Fibroblast of the aortic adventitia (primary cell): ENCODE data around the gene BBS7. TPM values are rescaled to one million over a fixed set of nuclear protein-coding genes. Genes with fewer than 3 reads are reported as not detected.

Experiments used
- DNase-seq: peaks from one replicate; pipeline ENCODE4 v3.0.0-alpha.2; 2010; ENCODE audit warnings: low read depth
- H3K4me3 ChIP-seq: 2 replicates; pipeline ENCODE4 v1.5.1; 2011; ENCODE audit warnings: low read depth, mild to moderate bottlenecking, control low read depth, low read length, moderate library complexity
- CTCF ChIP-seq: IDR thresholded peaks from 2 replicates; pipeline ENCODE4 v1.5.1; 2011; ENCODE audit warnings: mild to moderate bottlenecking, low read length, control low read depth, inconsistent platforms; ENCODE audit not compliant: insufficient read depth
- total RNA-seq: library from RNA; depleted of rRNA; stranded (reverse); fragments of >200 nt; gene quantifications from 2 replicates; pipeline ENCODE4 v1.2.3, GENCODE V29; 2012; ENCODE audit warnings: low replicate concordance

BBS7 gene
- total RNA-seq, 1 donor: 24.3 TPM

- no peak for TF ChIP-seq CTCF
- no peak for DNase-seq
- H3K4me3 ChIP-seq: no peak overlapping the region
These were observed 79.3 kb downstream of the BBS7 start for GRCh38 chr4:121790976-121791375.

DNA sequence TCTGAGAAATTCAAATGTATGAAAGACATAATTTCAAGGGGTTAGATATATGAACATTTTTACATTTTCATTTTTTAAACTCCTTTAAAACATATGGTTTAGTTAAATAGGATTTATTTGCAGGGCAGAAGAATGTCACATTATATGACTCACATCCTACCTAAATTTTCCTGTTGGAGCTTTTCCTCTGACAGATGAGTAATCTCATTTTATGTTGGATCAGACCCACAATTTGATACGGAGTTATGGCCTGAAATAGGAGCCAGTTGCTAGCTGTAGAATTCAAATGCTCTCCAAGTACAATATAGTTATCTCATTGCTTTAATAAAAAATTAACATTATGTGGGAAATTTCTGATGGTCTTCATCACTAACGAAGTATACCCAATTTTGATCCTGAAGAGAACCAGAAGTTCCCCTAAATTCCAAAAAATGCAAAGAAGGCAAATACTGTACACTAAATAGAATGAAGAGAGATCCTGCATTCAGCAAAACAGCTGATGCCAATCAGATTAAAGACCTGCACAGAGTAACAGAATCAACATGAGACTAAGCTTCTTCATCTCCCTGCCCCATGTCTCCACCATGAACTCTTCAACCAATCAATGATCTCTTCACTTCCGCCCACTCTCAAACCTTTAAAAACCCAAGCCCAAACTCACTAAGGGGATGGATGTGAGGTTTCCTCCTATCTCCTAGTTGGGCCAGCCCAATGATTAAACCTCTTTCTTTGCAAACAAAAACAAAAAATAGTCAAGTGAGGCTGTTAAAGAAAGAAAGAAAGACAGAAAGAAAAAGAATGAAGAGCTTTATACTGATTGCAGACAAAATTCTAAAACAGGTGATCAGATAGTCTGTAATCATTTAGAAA is 80.1 kb downstream of the BBS7 start:
- no peak for TF ChIP-seq CTCF

GRCh38 chr4:121789455-121789854 is 80.8 kb downstream of the BBS7 start:
- no peak overlapping the region for H3K4me3 ChIP-seq
- TF ChIP-seq CTCF: no peak
- DNase-seq: peak; percentile 30

More for the DNA sequence above, 80.1 kb downstream of the BBS7 start:
- H3K4me3 ChIP-seq: no peak overlapping the region
- peak; percentile 89 for DNase-seq

DNA sequence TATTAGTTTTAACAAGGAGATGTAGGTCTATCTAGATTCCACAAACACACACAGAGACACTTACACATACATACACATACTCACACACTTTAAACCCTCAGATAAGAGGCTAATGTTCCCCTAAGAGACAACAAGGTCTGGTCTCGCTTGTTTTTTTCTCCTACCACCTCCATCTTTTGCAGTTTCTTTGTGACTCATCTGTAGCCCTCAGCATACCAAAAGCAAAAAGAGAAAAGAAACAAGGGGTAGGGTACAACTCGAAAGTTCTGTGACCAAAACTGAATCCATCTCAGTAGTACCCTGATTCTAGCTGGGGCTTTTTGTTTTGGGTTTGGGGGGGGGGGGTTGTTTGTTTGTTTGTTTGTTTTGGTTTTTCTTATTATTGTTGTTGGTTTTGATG is 81.4 kb downstream of the BBS7 start:
- no peak overlapping the region for H3K4me3 ChIP-seq
- TF ChIP-seq CTCF: no peak
- no peak for DNase-seq

DNA sequence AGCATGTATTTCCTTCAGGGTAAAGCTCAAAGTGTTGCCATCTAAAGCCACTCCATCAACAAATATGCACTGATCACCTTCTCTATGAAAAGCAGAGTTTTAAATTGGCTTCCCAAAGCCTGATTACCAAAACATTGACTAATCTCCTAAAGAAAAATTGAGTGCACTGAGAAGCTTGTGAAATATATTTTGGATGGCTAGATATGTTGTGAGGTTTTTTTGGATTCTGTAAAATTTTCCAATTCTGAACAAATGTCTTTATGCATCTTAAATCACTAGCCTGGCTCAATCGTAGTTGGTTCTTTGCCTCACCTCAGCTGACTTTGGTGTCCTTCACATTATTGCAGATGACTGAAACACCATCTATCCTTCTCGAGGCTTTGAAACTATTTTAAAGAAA is 84.1 kb downstream of the BBS7 start:
- no peak overlapping the region for H3K4me3 ChIP-seq
- no peak for TF ChIP-seq CTCF
- peak; percentile 35 for DNase-seq

DNA sequence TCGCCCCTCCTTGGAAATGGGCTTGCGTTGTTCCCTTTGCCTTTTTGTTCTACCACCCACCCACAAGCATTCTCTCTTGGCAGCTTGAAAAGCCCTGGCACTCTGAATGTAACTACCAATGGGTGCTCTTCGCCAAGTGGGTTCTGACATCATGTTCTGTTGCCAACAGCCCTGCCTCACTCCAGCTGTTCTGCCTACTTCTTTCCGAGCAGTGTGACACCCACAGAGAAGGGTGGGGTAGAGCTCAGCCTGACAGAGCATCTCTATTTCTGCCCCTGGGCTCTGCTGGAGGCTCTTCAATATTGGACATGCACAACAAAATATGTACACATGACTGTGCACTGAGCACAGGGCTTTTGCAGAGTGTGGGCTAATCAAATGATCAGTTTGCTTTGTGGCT is 84.8 kb downstream of the BBS7 start:
- no peak for TF ChIP-seq CTCF
- DNase-seq: peak; percentile 74
- H3K4me3 ChIP-seq: no peak overlapping the region
